GM23338 (cell line): Measurements from ENCODE around the gene TBP. TPM values are rescaled to one million over a fixed set of nuclear protein-coding genes. Genes with fewer than 3 reads are reported as not detected.

Source experiments
- polyA plus RNA-seq: library from polyadenylated mRNA; unstranded; fragments of >200 nt; fragmentation: Nextera tagmentation; extraction: Ambion mirVana; gene quantifications from 2 replicates; pipeline ENCODE4 v1.2.1, GENCODE V29; 2016
- total RNA-seq: library from RNA; depleted of rRNA; stranded (reverse); fragments of >200 nt; shearing (Covaris generic); gene quantifications from 2 replicates; pipeline ENCODE4 v1.2.3, GENCODE V29; 2014; rRNA removed

TBP gene
- total and polyA plus RNA-seq, 2 experiments from 2014 or later = 30.3 to 36.5 TPM

Other genes starting within 250 kb of the TBP start
- gene FAM120B, start 247.6 kb upstream of the TBP start, total RNA-seq = 14.4 and 16.7 TPM in 2 replicates
- 5.8 and 7.2 TPM in 2 replicates for gene FAM120B, start 247.6 kb upstream of the TBP start, polyA plus RNA-seq
- gene PSMB1, start 1.1 kb upstream of the TBP start, total RNA-seq = 357 and 388 TPM in 2 replicates
- 509 and 576 TPM in 2 replicates for gene PSMB1, start 1.1 kb upstream of the TBP start, polyA plus RNA-seq
- 181 and 183 TPM in 2 replicates for gene PDCD2, start 30.3 kb downstream of the TBP start, total RNA-seq
- gene PDCD2, start 30.3 kb downstream of the TBP start, polyA plus RNA-seq = 136 and 145 TPM in 2 replicates